ENCODE measurements around the gene TRIM42. TPM values are rescaled to one million over a fixed set of nuclear protein-coding genes. Genes with fewer than 3 reads are reported as not detected.

The TRIM42 gene
- not detected for total RNA-seq
- not detected for polyA plus RNA-seq
- not detected for total RNA-seq

DNA sequence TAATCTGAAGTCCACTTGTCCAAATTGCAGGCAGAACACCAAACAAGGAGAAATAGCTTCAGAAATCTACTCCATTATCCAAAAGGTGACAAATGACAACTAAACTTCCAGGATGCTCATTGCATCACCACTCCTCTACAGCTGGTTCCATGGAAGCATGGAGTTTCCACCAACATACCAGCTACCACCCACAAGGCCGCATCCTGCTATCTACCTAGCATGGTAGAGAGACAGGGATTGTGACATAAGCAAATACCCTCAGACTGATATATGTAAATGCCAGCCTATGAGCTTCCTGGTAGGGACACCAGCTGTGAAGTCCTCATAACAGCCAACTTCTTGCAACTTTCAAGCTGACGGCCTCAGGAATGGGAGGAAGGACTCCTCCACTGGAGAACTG, at the start of gene TRIM42:
Gene TRIM42, plus strand, starts transcription at position 301 of the 400 bp plus-strand sequence. CDS start 166 bp downstream, outside the sequence.
- POLR2A ChIA-PET = no interaction called here
- Mint-ChIP-seq H3K4me1 (no peaks in the 10 kb centered on the region), H3K9me3 (peaks cover 0 to 5% (median 2%) of the 10 kb centered on the region in 11 donors), H3K27ac (no peak within 1 kb of the TSS), H3K27me3 (peaks cover 0 to 5% (median 0%) of the 10 kb centered on the region in 5 donors), H3K36me3 (peaks cover 0 to 4% (median 0%) of the 10 kb centered on the region in 5 donors), H3K4me3 (no peak within 1 kb of the TSS)
- no peaks in the 10 kb centered on the region for H3K36me3 ChIP-seq (ENCODE audit: control insufficient read depth in 2 of 3, insufficient read depth in 3 of 3, low read length in 3 of 3)
- CTCF ChIA-PET = no interaction called here
- H3K27me3 ChIP-seq (ENCODE audit: control insufficient read depth in 2 of 2, insufficient read depth in 2 of 2, low read length in 2 of 2) = no peaks in the 10 kb centered on the region
- no peak within 1 kb of the TSS for H3K4me3 ChIP-seq (ENCODE audit: low read length)
- H3K4me1 ChIP-seq (ENCODE audit: control insufficient read depth in 2 of 2, insufficient read depth in 2 of 2, low read length in 2 of 2) = no peaks in the 10 kb centered on the region
- ATAC-seq (no peak), DNase-seq (no peak)
- intact Hi-C loops (cut with micrococcal nuclease) = no loop called here
- H3K27ac ChIP-seq (ENCODE audit: low read depth, low read length) = no peak within 1 kb of the TSS
- H3K9me3 ChIP-seq (ENCODE audit: control insufficient read depth in 2 of 3, low read length in 3 of 3) = no peaks in the 10 kb centered on the region

DNA sequence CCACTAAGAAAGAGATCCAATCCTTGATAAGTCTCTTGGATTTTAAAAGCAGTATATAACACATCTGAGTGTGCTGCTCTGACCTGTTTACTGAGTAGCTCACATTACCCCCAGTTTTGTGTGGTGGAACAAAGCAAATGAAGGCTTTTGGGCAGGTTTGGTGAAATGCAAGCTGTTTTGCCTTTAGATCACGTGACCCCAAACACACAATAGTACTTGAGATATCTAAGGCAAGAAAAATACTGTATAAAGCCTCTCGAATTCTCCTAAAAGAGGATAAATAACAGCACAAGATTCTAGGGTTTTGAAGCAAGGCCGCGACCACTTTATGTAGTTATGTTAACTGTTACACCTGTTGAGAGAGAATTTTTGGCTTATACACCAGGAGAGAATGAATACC, 49.3 kb upstream of the TRIM42 start:
- Mint-ChIP-seq H3K36me3 (no peaks in the 10 kb centered on the region), H3K4me3 (no peak overlapping the region), H3K4me1 (no peaks in the 10 kb centered on the region), H3K27ac (no peak overlapping the region), H3K9me3 (peaks cover 0 to 5% (median 0%) of the 10 kb centered on the region in 11 donors), H3K27me3 (no peaks in the 10 kb centered on the region)
- ATAC-seq (no peak), DNase-seq (no peak)
- H3K36me3 ChIP-seq (ENCODE audit: control insufficient read depth in 2 of 3, insufficient read depth in 3 of 3, low read length in 3 of 3) = no peaks in the 10 kb centered on the region
- H3K9me3 ChIP-seq (ENCODE audit: control insufficient read depth in 2 of 3, low read length in 3 of 3) = no peaks in the 10 kb centered on the region
- ChIA-PET CTCF (no interaction called here), POLR2A (no interaction called here)
- H3K4me1 ChIP-seq (ENCODE audit: control insufficient read depth in 2 of 2, insufficient read depth in 2 of 2, low read length in 2 of 2) = no peaks in the 10 kb centered on the region
- no peak overlapping the region for H3K4me3 ChIP-seq (ENCODE audit: low read length)
- intact Hi-C loops (cut with micrococcal nuclease) = no loop called here
- H3K27ac ChIP-seq (ENCODE audit: low read depth, low read length) = no peak overlapping the region
- no peaks in the 10 kb centered on the region for H3K27me3 ChIP-seq (ENCODE audit: control insufficient read depth in 2 of 2, insufficient read depth in 2 of 2, low read length in 2 of 2)

DNA sequence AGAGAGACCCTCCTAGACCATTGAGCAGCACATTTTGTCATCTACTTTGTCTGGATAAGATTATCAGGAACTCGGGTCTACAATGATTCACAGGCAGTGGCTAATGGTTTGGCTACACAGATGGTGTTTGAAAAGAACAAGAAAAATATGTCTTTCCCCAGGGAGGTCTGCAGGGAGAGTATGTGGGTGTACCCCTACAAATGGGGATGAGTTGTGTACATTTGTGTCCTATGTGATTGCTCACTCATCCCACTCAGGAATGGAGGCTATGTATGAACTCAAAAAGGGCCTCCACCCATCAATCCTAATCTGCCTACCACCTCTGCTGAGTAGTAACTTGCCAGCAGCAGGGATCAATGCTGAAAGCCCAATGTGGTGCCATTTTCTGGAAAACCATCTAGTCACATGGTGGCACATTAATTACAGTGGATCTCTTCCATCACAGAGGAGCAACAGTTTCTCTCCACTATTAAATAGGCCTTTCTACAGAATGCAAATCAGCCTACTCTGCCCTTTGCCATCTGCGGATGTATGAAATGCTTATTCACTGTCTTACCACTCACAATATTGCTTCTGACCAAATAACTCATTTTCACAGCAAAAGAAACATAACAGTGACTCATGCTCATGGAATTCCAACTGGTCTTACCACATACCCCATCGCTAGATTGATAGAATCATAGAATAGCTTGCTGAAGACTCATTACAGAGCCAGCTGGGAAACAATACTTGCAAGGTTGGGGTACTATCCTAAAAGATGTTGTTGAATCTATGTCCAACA, 48.3 kb upstream of the TRIM42 start:
- ChIA-PET POLR2A (no interaction called here), CTCF (no interaction called here)
- Histone ChIP-seq H3K9me3 (ENCODE audit: control insufficient read depth in 2 of 3, low read length in 3 of 3) (no peaks in the 10 kb centered on the region), H3K4me3 (ENCODE audit: low read length) (no peak overlapping the region), H3K27ac (ENCODE audit: low read depth, low read length) (no peak overlapping the region), H3K27me3 (ENCODE audit: control insufficient read depth in 2 of 2, insufficient read depth in 2 of 2, low read length in 2 of 2) (no peaks in the 10 kb centered on the region), H3K36me3 (ENCODE audit: control insufficient read depth in 2 of 3, insufficient read depth in 3 of 3, low read length in 3 of 3) (no peaks in the 10 kb centered on the region), H3K4me1 (ENCODE audit: control insufficient read depth in 2 of 2, insufficient read depth in 2 of 2, low read length in 2 of 2) (no peaks in the 10 kb centered on the region)
- no peaks in the 10 kb centered on the region for H3K27me3 Mint-ChIP-seq
- ATAC-seq (no peak), DNase-seq (no peak)
- no peaks in the 10 kb centered on the region for H3K4me1 Mint-ChIP-seq
- no peak overlapping the region for H3K27ac Mint-ChIP-seq
- H3K4me3 Mint-ChIP-seq = no peak overlapping the region
- H3K9me3 Mint-ChIP-seq = peaks cover 0 to 5% (median 0%) of the 10 kb centered on the region in 11 donors
- H3K36me3 Mint-ChIP-seq = no peaks in the 10 kb centered on the region
- intact Hi-C loops (cut with micrococcal nuclease) = no loop called here

DNA sequence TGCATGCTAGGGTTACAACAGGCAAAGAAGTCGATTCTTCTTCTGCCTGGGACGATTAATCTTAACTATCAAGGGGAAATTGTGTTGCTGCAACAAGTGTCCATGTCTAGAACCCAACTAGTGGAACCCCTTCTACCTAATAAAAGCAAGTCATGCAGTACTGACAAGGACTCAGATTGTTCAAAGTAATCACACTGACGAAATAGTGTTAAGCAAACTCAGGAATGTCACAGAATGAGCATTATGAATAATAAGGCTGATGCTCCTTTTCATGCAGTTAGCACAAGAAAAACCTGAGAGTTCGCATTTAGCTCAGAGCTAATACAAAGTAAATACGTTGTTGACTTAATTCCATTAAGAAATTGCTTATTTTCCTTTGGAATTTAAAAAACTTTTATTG, 47.5 kb upstream of the TRIM42 start:
- Mint-ChIP-seq H3K27ac (no peak overlapping the region), H3K36me3 (no peaks in the 10 kb centered on the region), H3K9me3 (peaks cover 0 to 5% (median 0%) of the 10 kb centered on the region in 11 donors), H3K4me1 (no peaks in the 10 kb centered on the region), H3K27me3 (no peaks in the 10 kb centered on the region), H3K4me3 (no peak overlapping the region)
- Histone ChIP-seq H3K27me3 (ENCODE audit: control insufficient read depth in 2 of 2, insufficient read depth in 2 of 2, low read length in 2 of 2) (no peaks in the 10 kb centered on the region), H3K9me3 (ENCODE audit: control insufficient read depth in 2 of 3, low read length in 3 of 3) (no peaks in the 10 kb centered on the region), H3K4me1 (ENCODE audit: control insufficient read depth in 2 of 2, insufficient read depth in 2 of 2, low read length in 2 of 2) (no peaks in the 10 kb centered on the region), H3K27ac (ENCODE audit: low read depth, low read length) (no peak overlapping the region), H3K4me3 (ENCODE audit: low read length) (no peak overlapping the region), H3K36me3 (ENCODE audit: control insufficient read depth in 2 of 3, insufficient read depth in 3 of 3, low read length in 3 of 3) (no peaks in the 10 kb centered on the region)
- ATAC-seq (no peak), DNase-seq (no peak)
- ChIA-PET CTCF (no interaction called here), POLR2A (no interaction called here)
- intact Hi-C loops (cut with micrococcal nuclease) = no loop called here

DNA sequence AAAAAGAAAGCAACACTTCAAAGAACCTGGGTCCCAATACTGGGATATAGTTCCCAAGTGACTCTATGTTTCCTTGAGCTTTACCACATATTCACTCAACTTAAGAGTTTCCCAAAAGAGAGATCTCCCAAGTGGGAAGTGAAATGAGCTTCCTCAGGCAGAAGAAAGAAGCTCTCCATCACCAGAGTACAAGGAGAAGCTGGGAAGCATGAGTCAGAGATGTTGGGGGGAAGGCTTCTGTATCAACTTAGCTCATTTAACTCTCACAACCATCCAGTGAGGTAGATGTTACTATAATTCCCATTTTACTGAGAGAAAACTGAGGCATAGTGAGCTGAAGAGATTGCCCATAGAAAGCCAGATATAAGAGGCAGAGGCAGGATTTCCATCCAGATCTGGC, 47.0 kb upstream of the TRIM42 start:
- Mint-ChIP-seq H3K36me3 (no peaks in the 10 kb centered on the region), H3K27me3 (no peaks in the 10 kb centered on the region), H3K4me3 (no peak overlapping the region), H3K4me1 (no peaks in the 10 kb centered on the region), H3K9me3 (peaks cover 0 to 5% (median 0%) of the 10 kb centered on the region in 11 donors), H3K27ac (no peak overlapping the region)
- Histone ChIP-seq H3K36me3 (ENCODE audit: control insufficient read depth in 2 of 3, insufficient read depth in 3 of 3, low read length in 3 of 3) (no peaks in the 10 kb centered on the region), H3K27me3 (ENCODE audit: control insufficient read depth in 2 of 2, insufficient read depth in 2 of 2, low read length in 2 of 2) (no peaks in the 10 kb centered on the region), H3K9me3 (ENCODE audit: control insufficient read depth in 2 of 3, low read length in 3 of 3) (no peaks in the 10 kb centered on the region), H3K4me3 (ENCODE audit: low read length) (no peak overlapping the region), H3K4me1 (ENCODE audit: control insufficient read depth in 2 of 2, insufficient read depth in 2 of 2, low read length in 2 of 2) (no peaks in the 10 kb centered on the region), H3K27ac (ENCODE audit: low read depth, low read length) (no peak overlapping the region)
- intact Hi-C loops (cut with micrococcal nuclease) = no loop called here
- ChIA-PET CTCF (no interaction called here), POLR2A (no interaction called here)
- ATAC-seq = no peak
- no peak for DNase-seq

DNA sequence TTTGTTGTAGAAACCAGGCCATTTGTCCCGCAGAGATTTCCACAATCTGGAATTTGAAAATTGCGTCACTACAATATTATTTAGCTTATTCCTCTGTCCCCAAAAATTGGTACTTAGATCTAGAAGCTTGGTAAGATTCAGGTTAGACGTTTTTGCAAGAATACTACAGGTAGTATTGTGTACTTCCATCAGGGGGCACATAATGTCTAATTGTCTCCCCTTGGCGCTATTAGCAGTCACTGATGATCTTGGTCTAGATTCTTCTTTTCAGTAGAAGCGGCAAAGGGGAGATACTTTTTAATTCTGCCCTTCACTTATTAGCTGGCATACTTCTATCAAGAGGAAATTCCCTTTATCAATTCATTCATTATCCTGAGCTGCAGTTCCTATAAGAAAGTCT, 42.6 kb upstream of the TRIM42 start:
- H3K4me3 ChIP-seq (ENCODE audit: low read length) = no peak overlapping the region
- no peaks in the 10 kb centered on the region for H3K4me1 ChIP-seq (ENCODE audit: control insufficient read depth in 2 of 2, insufficient read depth in 2 of 2, low read length in 2 of 2)
- H3K36me3 ChIP-seq (ENCODE audit: control insufficient read depth in 2 of 3, insufficient read depth in 3 of 3, low read length in 3 of 3) = no peaks in the 10 kb centered on the region
- Mint-ChIP-seq H3K36me3 (no peaks in the 10 kb centered on the region), H3K4me3 (no peak overlapping the region), H3K9me3 (peaks cover 0 to 3% (median 0%) of the 10 kb centered on the region in 11 donors), H3K4me1 (no peaks in the 10 kb centered on the region), H3K27me3 (no peaks in the 10 kb centered on the region), H3K27ac (no peak overlapping the region)
- H3K27me3 ChIP-seq (ENCODE audit: control insufficient read depth in 2 of 2, insufficient read depth in 2 of 2, low read length in 2 of 2) = no peaks in the 10 kb centered on the region
- H3K9me3 ChIP-seq (ENCODE audit: control insufficient read depth in 2 of 3, low read length in 3 of 3) = no peaks in the 10 kb centered on the region
- no peak overlapping the region for H3K27ac ChIP-seq (ENCODE audit: low read depth, low read length)
- ChIA-PET CTCF (no interaction called here), POLR2A (no interaction called here)
- ATAC-seq (no peak), DNase-seq (no peak)
- intact Hi-C loops (cut with micrococcal nuclease) = no loop called here

DNA sequence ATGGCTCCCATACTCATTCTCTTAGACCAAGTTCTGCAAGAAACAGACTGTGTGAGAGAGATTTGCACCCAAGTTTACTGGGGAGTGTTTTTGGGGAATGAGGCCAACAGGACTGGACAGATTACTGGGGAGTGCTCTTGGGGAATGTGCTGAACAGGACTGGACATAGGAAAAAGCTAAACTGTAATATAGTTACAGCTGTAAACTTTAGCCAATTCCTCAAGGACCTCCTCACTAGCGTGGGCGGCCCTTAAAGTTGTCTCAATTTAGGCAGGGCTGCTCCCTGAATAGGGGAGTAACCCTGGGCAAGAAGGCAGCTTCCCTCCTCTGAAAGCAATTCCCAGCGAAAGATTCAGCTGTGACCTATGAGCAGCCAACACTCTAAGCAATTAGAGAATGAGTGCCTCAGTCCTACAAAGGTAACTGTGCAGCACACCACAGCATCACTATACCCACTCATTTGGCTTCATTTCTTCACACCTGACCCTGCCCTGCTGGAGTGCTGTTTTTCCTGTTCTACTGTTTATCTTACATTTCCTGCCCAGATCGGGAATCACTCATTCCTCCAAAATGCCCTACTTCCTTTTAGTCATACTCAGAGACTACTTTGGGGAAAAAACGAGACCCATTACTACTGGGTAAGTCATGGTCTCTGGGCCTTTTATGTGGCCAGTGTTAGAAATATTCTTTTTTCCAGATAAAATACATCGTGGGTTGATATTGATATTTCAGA, 41.3 kb upstream of the TRIM42 start:
- DNase-seq (no peak), ATAC-seq (no peak)
- Mint-ChIP-seq H3K4me3 (no peak overlapping the region), H3K36me3 (no peaks in the 10 kb centered on the region), H3K4me1 (no peaks in the 10 kb centered on the region), H3K27ac (no peak overlapping the region), H3K27me3 (peaks cover 0 to 6% (median 0%) of the 10 kb centered on the region in 5 donors), H3K9me3 (peaks cover 0 to 3% (median 0%) of the 10 kb centered on the region in 11 donors)
- Histone ChIP-seq H3K27me3 (ENCODE audit: control insufficient read depth in 2 of 2, insufficient read depth in 2 of 2, low read length in 2 of 2) (no peaks in the 10 kb centered on the region), H3K9me3 (ENCODE audit: control insufficient read depth in 2 of 3, low read length in 3 of 3) (no peaks in the 10 kb centered on the region), H3K27ac (ENCODE audit: low read depth, low read length) (no peak overlapping the region), H3K4me1 (ENCODE audit: control insufficient read depth in 2 of 2, insufficient read depth in 2 of 2, low read length in 2 of 2) (no peaks in the 10 kb centered on the region), H3K36me3 (ENCODE audit: control insufficient read depth in 2 of 3, insufficient read depth in 3 of 3, low read length in 3 of 3) (no peaks in the 10 kb centered on the region), H3K4me3 (ENCODE audit: low read length) (no peak overlapping the region)
- POLR2A ChIA-PET = no interaction called here
- intact Hi-C loops (cut with micrococcal nuclease) = no loop called here
- CTCF ChIA-PET = no interaction called here
